HEK293 (cell line): ENCODE data around the gene ZNF524.

Experiments used
- CTCF ChIA-PET: fragments of 350-600 bp; formaldehyde crosslinking; extraction: SDS; loops from one replicate; lab custom pipeline; 2021; ENCODE audit warnings: antibody characterized with exemption; lab: Yijun Ruan, JAX
- POLR2A ChIA-PET: fragments of 300-600 bp; formaldehyde crosslinking; extraction: SDS; loops from one replicate; lab custom pipeline; 2020; ENCODE audit warnings: antibody characterized with exemption, inconsistent platforms; lab: Yijun Ruan, JAX
- H3K27ac ChIP-seq: fragments of 200-500 bp; sonication (Bioruptor generic); 2 replicates; pipeline ENCODE4 v1.5.1; 2014; ENCODE audit warnings: low read depth, low read length, control low read depth, inconsistent platforms; ENCODE audit errors: extremely low read depth
- H3K36me3 ChIP-seq, 2 experiments: fragments of 200-500 bp in 1 of 2; sonication (Bioruptor generic) in 1 of 2; 1 replicate in 1 of 2; 2 replicates in 1 of 2; pipeline ENCODE4 v1.5.1; 2014 to 2017; ENCODE audit warnings: inconsistent platforms in 2 of 2, low read length in 2 of 2; ENCODE audit not compliant: control insufficient read depth in 2 of 2, insufficient read depth in 1 of 2
- H3K4me1 ChIP-seq: fragments of 200-500 bp; sonication (Bioruptor generic); 2 replicates; pipeline ENCODE4 v1.5.1; 2014; ENCODE audit warnings: mild to moderate bottlenecking, low read length, inconsistent platforms; ENCODE audit not compliant: control insufficient read depth, insufficient read depth
- H3K4me3 ChIP-seq: 2 replicates; pipeline ENCODE4 v1.5.1; 2011; ENCODE audit warnings: low read depth, mild to moderate bottlenecking, control low read depth, low read length, moderate library complexity
- H3K9me3 ChIP-seq: fragments of 200-500 bp; sonication (Bioruptor generic); 2 replicates; pipeline ENCODE4 v1.5.1; 2014; ENCODE audit warnings: low read depth, low read length, inconsistent platforms; ENCODE audit not compliant: control insufficient read depth, insufficient read depth
- BCL11A ChIP-seq: fragments of 450-650 bp; formaldehyde crosslinking; IDR thresholded peaks from 2 replicates; pipeline ENCODE4 v1.5.1; 2016; ENCODE audit warnings: low read depth, missing biosample characterization, missing genetic modification characterization
- GLI2 ChIP-seq: fragments of 450-650 bp; formaldehyde crosslinking; IDR thresholded peaks from 2 replicates; pipeline ENCODE4; 2017; ENCODE audit warnings: missing biosample characterization, missing genetic modification characterization, low read depth, borderline replicate concordance
- HOXC10 ChIP-seq: sonication (generic); formaldehyde crosslinking; IDR thresholded peaks from 2 replicates; pipeline ENCODE4 v1.8.1; 2023; ENCODE audit warnings: mild to moderate bottlenecking, missing genetic modification reagents
- HOXD13 ChIP-seq: sonication (generic); formaldehyde crosslinking; IDR thresholded peaks from 2 replicates; pipeline ENCODE4 v1.8.0; 2022; ENCODE audit warnings: missing genetic modification reagents, borderline replicate concordance
- IKZF3 ChIP-seq: fragments of 450-650 bp; IDR thresholded peaks from 2 replicates; pipeline ENCODE4 v1.5.0; 2018; ENCODE audit warnings: missing biosample characterization, mild to moderate bottlenecking, missing genetic modification characterization, moderate library complexity
- KLF9 ChIP-seq: fragments of 450-650 bp; formaldehyde crosslinking; IDR thresholded peaks from 2 replicates; pipeline ENCODE4 v1.5.1; 2016; ENCODE audit warnings: missing biosample characterization, missing genetic modification characterization, low read depth
- REPIN1 ChIP-seq: fragments of 450-650 bp; formaldehyde crosslinking; IDR thresholded peaks from 2 replicates; pipeline ENCODE4 v1.5.1; 2017; ENCODE audit warnings: missing biosample characterization, missing genetic modification characterization, low read depth
- ZBTB20 ChIP-seq: fragments of 450-650 bp; formaldehyde crosslinking; IDR thresholded peaks from 2 replicates; pipeline ENCODE4 v1.5.1; 2016; ENCODE audit warnings: missing biosample characterization, missing genetic modification characterization
- ZIC2 ChIP-seq: fragments of 450-650 bp; formaldehyde crosslinking; IDR thresholded peaks from 2 replicates; pipeline ENCODE4 v1.5.1; 2016; ENCODE audit warnings: missing biosample characterization, missing genetic modification characterization
- ZNF121 ChIP-seq: fragments of 450-650 bp; formaldehyde crosslinking; IDR thresholded peaks from 2 replicates; pipeline ENCODE4 v1.5.1; 2016; ENCODE audit warnings: missing biosample characterization, missing genetic modification characterization
- ZNF133 ChIP-seq: fragments of 450-650 bp; formaldehyde crosslinking; IDR thresholded peaks from 2 replicates; pipeline ENCODE4 v1.5.1; 2016; ENCODE audit warnings: missing biosample characterization, missing genetic modification characterization
- ZNF202 ChIP-seq: fragments of 450-650 bp; formaldehyde crosslinking; IDR thresholded peaks from 2 replicates; pipeline ENCODE4 v1.5.1; 2016; ENCODE audit warnings: missing biosample characterization, missing genetic modification characterization, borderline replicate concordance
- ZNF239 ChIP-seq: fragments of 450-650 bp; formaldehyde crosslinking; IDR thresholded peaks from 2 replicates; pipeline ENCODE4 v1.5.1; 2016; ENCODE audit warnings: missing biosample characterization, missing genetic modification characterization
- ZNF266 ChIP-seq: fragments of 450-650 bp; formaldehyde crosslinking; IDR thresholded peaks from 2 replicates; pipeline ENCODE4 v1.5.1; 2016; ENCODE audit warnings: missing biosample characterization, missing genetic modification characterization, low read depth
- ZNF335 ChIP-seq: fragments of 450-650 bp; formaldehyde crosslinking; conservative IDR thresholded peaks from 2 replicates; pipeline ENCODE4 v1.5.1; 2016; ENCODE audit warnings: missing biosample characterization, missing genetic modification characterization
- ZNF341 ChIP-seq: fragments of 450-650 bp; formaldehyde crosslinking; IDR thresholded peaks from 2 replicates; pipeline ENCODE4; 2016; ENCODE audit warnings: low read depth, missing biosample characterization, missing genetic modification characterization
- ZNF350 ChIP-seq: fragments of 450-650 bp; formaldehyde crosslinking; IDR thresholded peaks from 2 replicates; pipeline ENCODE4 v1.5.0; 2017; ENCODE audit warnings: missing biosample characterization, mild to moderate bottlenecking, missing genetic modification characterization
- ZNF394 ChIP-seq: fragments of 450-650 bp; formaldehyde crosslinking; IDR thresholded peaks from 2 replicates; pipeline ENCODE4 v1.5.1; 2016; ENCODE audit warnings: missing biosample characterization, missing genetic modification characterization, mild to moderate bottlenecking, moderate library complexity, borderline replicate concordance
- ZNF514 ChIP-seq: fragments of 450-650 bp; formaldehyde crosslinking; IDR thresholded peaks from 2 replicates; pipeline ENCODE4 v1.5.1; 2016; ENCODE audit warnings: missing biosample characterization, missing genetic modification characterization
- ZNF610 ChIP-seq: fragments of 450-650 bp; formaldehyde crosslinking; IDR thresholded peaks from 2 replicates; pipeline ENCODE4 v1.5.1; 2016; ENCODE audit warnings: missing biosample characterization, missing genetic modification characterization, borderline replicate concordance
- ZNF621 ChIP-seq: fragments of 450-650 bp; formaldehyde crosslinking; IDR thresholded peaks from 2 replicates; pipeline ENCODE4 v1.5.1; 2017; ENCODE audit warnings: missing biosample characterization, missing genetic modification characterization
- ZNF660 ChIP-seq: fragments of 450-650 bp; IDR thresholded peaks from 2 replicates; pipeline ENCODE4 v1.5.1; 2018; ENCODE audit warnings: missing biosample characterization, mild to moderate bottlenecking, missing genetic modification characterization
- ZNF664 ChIP-seq: fragments of 450-650 bp; formaldehyde crosslinking; IDR thresholded peaks from 2 replicates; pipeline ENCODE4 v1.5.1; 2016; ENCODE audit warnings: missing biosample characterization, missing genetic modification characterization
- ZNF670 ChIP-seq: fragments of 450-650 bp; formaldehyde crosslinking; IDR thresholded peaks from 2 replicates; pipeline ENCODE4 v1.5.1; 2016; ENCODE audit warnings: missing biosample characterization, missing genetic modification characterization, low read depth
- ZNF776 ChIP-seq: fragments of 450-650 bp; formaldehyde crosslinking; IDR thresholded peaks from 2 replicates; pipeline ENCODE4 v1.5.0; 2017; ENCODE audit warnings: missing biosample characterization, missing genetic modification characterization, borderline replicate concordance
- ZNF791 ChIP-seq: fragments of 450-650 bp; formaldehyde crosslinking; IDR thresholded peaks from 2 replicates; pipeline ENCODE4 v1.5.1; 2016; ENCODE audit warnings: missing biosample characterization, missing genetic modification characterization
- ZNF792 ChIP-seq: fragments of 450-650 bp; formaldehyde crosslinking; IDR thresholded peaks from 2 replicates; pipeline ENCODE4 v1.5.1; 2016; ENCODE audit warnings: missing biosample characterization, missing genetic modification characterization
- ZNF837 ChIP-seq: fragments of 450-650 bp; formaldehyde crosslinking; IDR thresholded peaks from 2 replicates; pipeline ENCODE4 v1.5.1; 2016; ENCODE audit warnings: missing biosample characterization, missing genetic modification characterization
- ZXDB ChIP-seq: fragments of 450-650 bp; formaldehyde crosslinking; IDR thresholded peaks from 2 replicates; pipeline ENCODE4 v1.5.1; 2016; ENCODE audit warnings: missing biosample characterization, missing genetic modification characterization
- TF ChIP-seq, protein P1 (sequence below): fragments of 450-650 bp; formaldehyde crosslinking; IDR thresholded peaks from 2 replicates; pipeline ENCODE4 v1.5.0; 2017; ENCODE audit warnings: missing biosample characterization, missing genetic modification characterization, borderline replicate concordance
- TF ChIP-seq, protein P2 (sequence below): fragments of 450-650 bp; formaldehyde crosslinking; IDR thresholded peaks from 2 replicates; pipeline ENCODE4; 2016; ENCODE audit warnings: missing biosample characterization, missing genetic modification characterization
- TF ChIP-seq, protein P3 (sequence below): fragments of 450-650 bp; formaldehyde crosslinking; IDR thresholded peaks from 2 replicates; pipeline ENCODE4 v1.5.1; 2016; ENCODE audit warnings: missing biosample characterization, missing genetic modification characterization

Gene ZNF524

DNA sequence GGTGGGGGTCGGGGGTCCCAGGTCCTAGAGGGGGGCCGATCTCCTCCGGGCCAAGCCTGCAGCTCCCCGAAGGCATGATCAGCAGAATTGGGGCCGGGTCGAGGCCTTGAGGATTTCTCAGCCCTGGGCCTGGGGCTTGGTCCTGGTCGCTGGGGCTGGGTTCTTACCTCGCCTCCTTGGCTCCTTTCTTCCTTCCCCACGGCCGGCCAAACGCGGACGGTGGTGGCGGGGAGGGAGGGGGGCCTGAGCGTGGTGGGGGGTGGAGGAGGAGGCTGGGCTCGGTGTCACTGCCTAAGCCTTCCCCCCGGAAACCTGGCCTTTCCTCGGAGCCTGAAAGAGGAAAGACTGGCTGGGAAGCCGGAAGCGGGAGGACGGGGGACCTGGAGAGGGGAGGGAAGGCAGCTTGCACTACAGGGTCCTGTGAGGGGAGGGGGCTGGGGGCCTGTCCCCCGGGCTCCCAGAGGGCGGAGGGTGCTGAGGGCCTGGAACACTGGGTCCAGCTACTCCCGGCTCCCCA is 19.4 kb upstream of the ZNF524 start, which contains the start of gene ZNF579 (continued):
- no peak for TF ChIP-seq ZNF791 (tag by site-specific recombination)
- no peak for TF ChIP-seq ZNF266 (tag by site-specific recombination)
- TF ChIP-seq ZNF350 (tag by site-specific recombination): no peak
- peak; percentile 94 for TF ChIP-seq IKZF3 (tag by site-specific recombination)
- TF ChIP-seq ZNF792: no peak
- peak; percentile 35; the same call in 1 of the 2 replicates for TF ChIP-seq ZNF341 (tag by site-specific recombination)

DNA sequence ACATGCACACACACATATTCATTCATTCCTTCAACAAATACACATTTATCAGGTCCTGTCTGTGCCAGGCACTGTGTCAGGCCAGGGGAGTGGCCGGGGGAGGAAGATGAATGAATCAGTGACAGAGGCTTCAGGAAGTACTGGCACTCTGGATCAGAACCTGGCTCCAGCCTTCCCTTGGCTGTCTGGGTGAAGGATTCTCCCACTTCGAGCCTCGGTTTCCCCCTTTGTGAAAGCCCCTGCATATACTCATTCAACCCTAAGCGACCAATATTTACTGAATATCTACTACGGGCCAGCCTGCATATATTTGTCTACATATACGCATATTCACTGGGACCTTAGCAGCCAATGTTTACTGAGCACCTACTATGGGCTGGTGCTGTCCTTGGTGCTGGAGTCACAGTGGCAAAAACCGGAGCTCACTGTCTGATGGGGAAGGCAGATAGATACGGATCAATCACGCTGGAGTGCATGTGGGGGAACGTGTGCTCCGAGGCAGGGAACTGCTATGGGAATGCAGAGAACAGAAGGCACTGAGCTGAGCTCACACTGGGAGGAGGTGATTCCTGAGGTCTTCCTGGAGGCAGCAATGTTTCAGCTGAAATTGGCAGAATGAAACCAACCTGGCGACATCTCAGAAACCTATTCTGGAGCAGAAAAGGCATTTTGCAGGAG is 18.8 kb upstream of the ZNF524 start:
- Histone ChIP-seq H3K27ac (0 out of 2 replicates have a peak overlapping the region, but pooled peaks have one; percentile 24), H3K36me3 (peaks cover 7 to 20% of the 10 kb centered on the region in 2 experiments; a peak in 2 of 3 replicates), H3K4me1 (0 out of 2 replicates have a peak, but pooled peaks cover 4% of the 10 kb centered on the region), H3K9me3 (no peaks in the 10 kb centered on the region), H3K4me3 (peak overlapping the region; percentile 100)
- ChIA-PET CTCF (interaction anchor here (0.6 to 1.6 kb wide), 4 partner anchors 12 to 76 kb away, joined by 3 to 8 read pairs (median 4); no protein-coding TSS in a partner anchor), POLR2A (interaction anchor here (0.6 to 3.2 kb wide), 5 partner anchors 9 to 104 kb away, joined by 3 to 21 read pairs (median 6); partner anchors contain the start of genes FIZ1 and ZNF524)
- TF ChIP-seq REPIN1 (tag by site-specific recombination): no peak
- 0 out of 2 replicates have a peak, but pooled peaks have one; percentile 4 for TF ChIP-seq ZNF660 (tag by site-specific recombination)
- TF ChIP-seq ZNF202 (tag by site-specific recombination): no peak
- TF ChIP-seq ZIC2 (tag by site-specific recombination): no peak
- TF ChIP-seq ZNF394 (tag by site-specific recombination): 0 out of 2 replicates have a peak, but pooled peaks have one; percentile 9
- no peak for TF ChIP-seq ZNF514 (tag by site-specific recombination)
- TF ChIP-seq, protein P1, sequence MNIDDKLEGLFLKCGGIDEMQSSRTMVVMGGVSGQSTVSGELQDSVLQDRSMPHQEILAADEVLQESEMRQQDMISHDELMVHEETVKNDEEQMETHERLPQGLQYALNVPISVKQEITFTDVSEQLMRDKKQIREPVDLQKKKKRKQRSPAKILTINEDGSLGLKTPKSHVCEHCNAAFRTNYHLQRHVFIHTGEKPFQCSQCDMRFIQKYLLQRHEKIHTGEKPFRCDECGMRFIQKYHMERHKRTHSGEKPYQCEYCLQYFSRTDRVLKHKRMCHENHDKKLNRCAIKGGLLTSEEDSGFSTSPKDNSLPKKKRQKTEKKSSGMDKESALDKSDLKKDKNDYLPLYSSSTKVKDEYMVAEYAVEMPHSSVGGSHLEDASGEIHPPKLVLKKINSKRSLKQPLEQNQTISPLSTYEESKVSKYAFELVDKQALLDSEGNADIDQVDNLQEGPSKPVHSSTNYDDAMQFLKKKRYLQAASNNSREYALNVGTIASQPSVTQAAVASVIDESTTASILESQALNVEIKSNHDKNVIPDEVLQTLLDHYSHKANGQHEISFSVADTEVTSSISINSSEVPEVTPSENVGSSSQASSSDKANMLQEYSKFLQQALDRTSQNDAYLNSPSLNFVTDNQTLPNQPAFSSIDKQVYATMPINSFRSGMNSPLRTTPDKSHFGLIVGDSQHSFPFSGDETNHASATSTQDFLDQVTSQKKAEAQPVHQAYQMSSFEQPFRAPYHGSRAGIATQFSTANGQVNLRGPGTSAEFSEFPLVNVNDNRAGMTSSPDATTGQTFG: no peak
- peak; percentile 21; the same call in 1 of the 2 replicates for TF ChIP-seq HOXC10 (CRISPR knock-in tag)
- TF ChIP-seq ZNF121: no peak
- TF ChIP-seq ZNF621 (tag by site-specific recombination): no peak
- 0 out of 2 replicates have a peak, but pooled peaks have one; percentile 14 for TF ChIP-seq ZBTB20 (tag by site-specific recombination)
- peak; percentile 51; the same call in 1 of the 2 replicates for TF ChIP-seq HOXD13 (CRISPR knock-in tag)
- TF ChIP-seq, protein P2, sequence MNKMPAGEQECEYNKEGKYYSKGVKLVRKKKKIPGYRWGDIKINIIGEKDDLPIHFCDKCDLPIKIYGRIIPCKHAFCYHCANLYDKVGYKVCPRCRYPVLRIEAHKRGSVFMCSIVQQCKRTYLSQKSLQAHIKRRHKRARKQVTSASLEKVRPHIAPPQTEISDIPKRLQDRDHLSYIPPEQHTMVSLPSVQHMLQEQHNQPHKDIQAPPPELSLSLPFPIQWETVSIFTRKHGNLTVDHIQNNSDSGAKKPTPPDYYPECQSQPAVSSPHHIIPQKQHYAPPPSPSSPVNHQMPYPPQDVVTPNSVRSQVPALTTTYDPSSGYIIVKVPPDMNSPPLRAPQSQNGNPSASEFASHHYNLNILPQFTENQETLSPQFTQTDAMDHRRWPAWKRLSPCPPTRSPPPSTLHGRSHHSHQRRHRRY: no peak
- TF ChIP-seq ZNF776 (tag by site-specific recombination): no peak
- 0 out of 2 replicates have a peak, but pooled peaks have one; percentile 13 for TF ChIP-seq KLF9 (tag by site-specific recombination)
- TF ChIP-seq ZNF335 (tag by site-specific recombination): peak; percentile 23; the same call in 1 of the 2 replicates
- peak; percentile 100 for TF ChIP-seq ZNF664 (tag by site-specific recombination)
- TF ChIP-seq ZNF239 (tag by site-specific recombination): peak; percentile 98
- no peak for TF ChIP-seq ZNF837 (tag by site-specific recombination)
- no peak for TF ChIP-seq ZXDB (tag by site-specific recombination)
- no peak for TF ChIP-seq BCL11A
- no peak for TF ChIP-seq ZNF610 (tag by site-specific recombination)
- no peak for TF ChIP-seq ZNF670 (tag by site-specific recombination)
- TF ChIP-seq, protein P3, sequence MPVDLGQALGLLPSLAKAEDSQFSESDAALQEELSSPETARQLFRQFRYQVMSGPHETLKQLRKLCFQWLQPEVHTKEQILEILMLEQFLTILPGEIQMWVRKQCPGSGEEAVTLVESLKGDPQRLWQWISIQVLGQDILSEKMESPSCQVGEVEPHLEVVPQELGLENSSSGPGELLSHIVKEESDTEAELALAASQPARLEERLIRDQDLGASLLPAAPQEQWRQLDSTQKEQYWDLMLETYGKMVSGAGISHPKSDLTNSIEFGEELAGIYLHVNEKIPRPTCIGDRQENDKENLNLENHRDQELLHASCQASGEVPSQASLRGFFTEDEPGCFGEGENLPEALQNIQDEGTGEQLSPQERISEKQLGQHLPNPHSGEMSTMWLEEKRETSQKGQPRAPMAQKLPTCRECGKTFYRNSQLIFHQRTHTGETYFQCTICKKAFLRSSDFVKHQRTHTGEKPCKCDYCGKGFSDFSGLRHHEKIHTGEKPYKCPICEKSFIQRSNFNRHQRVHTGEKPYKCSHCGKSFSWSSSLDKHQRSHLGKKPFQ (tag by site-specific recombination): no peak
- TF ChIP-seq ZNF133: no peak
- no peak for TF ChIP-seq GLI2
